Measurements from ENCODE around the gene SNX5.
A peak's percentile ranks its signal among the peaks of the same experiment; 100 is the strongest.

The SNX5 gene

DNA sequence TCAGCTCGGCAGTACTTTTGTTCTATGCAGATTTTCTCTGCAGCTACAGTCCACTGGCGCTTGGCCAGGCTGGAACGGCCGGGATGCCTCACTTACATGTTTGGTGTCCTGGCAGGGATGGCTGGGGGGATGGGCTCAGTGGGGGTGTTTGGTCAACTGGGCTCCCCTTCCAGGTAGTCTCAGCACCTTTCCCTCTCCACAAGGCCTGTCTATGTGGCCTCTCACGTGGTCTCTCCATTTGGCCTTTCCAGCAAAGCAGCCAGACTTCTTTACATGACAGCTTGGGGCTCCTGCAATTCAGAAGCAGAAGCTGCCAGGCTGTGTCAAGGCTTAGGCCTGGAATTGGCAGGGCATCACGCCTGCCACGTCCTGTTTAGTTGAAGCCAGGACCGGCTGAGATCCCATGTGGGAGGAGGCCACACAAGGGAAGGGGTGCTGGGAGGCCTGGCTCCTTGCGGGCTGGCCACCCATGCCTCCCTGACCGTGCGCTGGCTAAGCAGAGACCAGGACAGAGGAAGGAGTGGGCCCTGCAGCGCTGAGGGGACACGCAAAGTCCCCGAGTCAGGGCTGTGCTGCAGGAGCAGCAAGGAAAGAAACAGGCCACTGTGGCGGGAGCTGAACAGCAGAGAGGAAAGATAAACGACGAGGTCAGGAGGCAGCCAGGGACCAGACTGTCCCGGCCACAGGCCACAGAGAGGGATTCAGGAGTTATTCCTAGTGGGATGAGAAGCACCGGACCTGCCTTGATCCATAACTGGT lies 39.1 kb upstream of the SNX5 start:
- Histone ChIP-seq H3K4me2 (ENCODE audit: low read length) (no peak overlapping the region), H4K20me1 (ENCODE audit: insufficient read depth, low read length) (no peaks in the 10 kb centered on the region), H2AFZ (ENCODE audit: low read depth, low read length) (no peak overlapping the region), H3K9me3 (ENCODE audit: insufficient read depth, low read length) (no peaks in the 10 kb centered on the region), H3K27ac (ENCODE audit: low read length) (no peak overlapping the region), H3K4me1 (ENCODE audit: low read length) (peaks cover 30% of the 10 kb centered on the region), H3K27me3 (ENCODE audit: low read depth, low read length) (no peaks in the 10 kb centered on the region), H3K4me3 (ENCODE audit: low read length) (no peak overlapping the region), H3K9ac (ENCODE audit: low read length) (no peak overlapping the region), H3K36me3 (replicated peaks; ENCODE audit: low read depth, low read length) (no peaks in the 10 kb centered on the region), H3K79me2 (ENCODE audit: low read length) (no peaks in the 10 kb centered on the region)
- TF ChIP-seq, protein P1, sequence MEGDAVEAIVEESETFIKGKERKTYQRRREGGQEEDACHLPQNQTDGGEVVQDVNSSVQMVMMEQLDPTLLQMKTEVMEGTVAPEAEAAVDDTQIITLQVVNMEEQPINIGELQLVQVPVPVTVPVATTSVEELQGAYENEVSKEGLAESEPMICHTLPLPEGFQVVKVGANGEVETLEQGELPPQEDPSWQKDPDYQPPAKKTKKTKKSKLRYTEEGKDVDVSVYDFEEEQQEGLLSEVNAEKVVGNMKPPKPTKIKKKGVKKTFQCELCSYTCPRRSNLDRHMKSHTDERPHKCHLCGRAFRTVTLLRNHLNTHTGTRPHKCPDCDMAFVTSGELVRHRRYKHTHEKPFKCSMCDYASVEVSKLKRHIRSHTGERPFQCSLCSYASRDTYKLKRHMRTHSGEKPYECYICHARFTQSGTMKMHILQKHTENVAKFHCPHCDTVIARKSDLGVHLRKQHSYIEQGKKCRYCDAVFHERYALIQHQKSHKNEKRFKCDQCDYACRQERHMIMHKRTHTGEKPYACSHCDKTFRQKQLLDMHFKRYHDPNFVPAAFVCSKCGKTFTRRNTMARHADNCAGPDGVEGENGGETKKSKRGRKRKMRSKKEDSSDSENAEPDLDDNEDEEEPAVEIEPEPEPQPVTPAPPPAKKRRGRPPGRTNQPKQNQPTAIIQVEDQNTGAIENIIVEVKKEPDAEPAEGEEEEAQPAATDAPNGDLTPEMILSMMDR (IDR thresholded peaks at IDR 0.05; ENCODE audit: low read depth, low read length), result no peak
- TF ChIP-seq EZH2phosphoT487 (IDR thresholded peaks at IDR 0.05; ENCODE audit: low read depth), result no peak

DNA sequence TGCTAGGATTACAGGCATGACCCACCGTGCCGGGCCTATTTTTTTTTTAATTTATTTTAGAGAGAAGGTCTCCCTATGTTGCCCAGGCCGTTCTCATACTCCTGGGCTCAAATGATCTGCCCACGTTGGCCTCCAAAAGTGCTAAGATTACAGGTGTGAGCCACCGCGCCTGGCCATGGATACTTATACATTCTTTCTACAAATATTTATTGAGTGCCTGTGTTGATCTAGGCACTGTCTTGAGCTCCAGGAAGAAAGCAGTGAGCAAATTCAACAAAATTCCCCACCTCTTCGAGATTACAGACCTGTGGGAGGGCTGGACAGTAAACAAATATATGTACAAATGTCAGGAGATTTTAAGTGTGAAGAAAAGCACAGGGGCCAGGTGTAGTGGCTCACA lies 38.1 kb upstream of the SNX5 start:
- H3K4me1 ChIP-seq (ENCODE audit: low read length), result peaks cover 30% of the 10 kb centered on the region
- H3K4me2 ChIP-seq (ENCODE audit: low read length), result no peak overlapping the region
- H3K4me3 ChIP-seq (ENCODE audit: low read length), result no peak overlapping the region
- H2AFZ ChIP-seq (ENCODE audit: low read depth, low read length), result no peak overlapping the region
- no peak overlapping the region for H3K27ac ChIP-seq (ENCODE audit: low read length)
- H3K27me3 ChIP-seq (ENCODE audit: low read depth, low read length), result no peaks in the 10 kb centered on the region
- H3K79me2 ChIP-seq (ENCODE audit: low read length), result no peaks in the 10 kb centered on the region
- H4K20me1 ChIP-seq (ENCODE audit: insufficient read depth, low read length), result no peaks in the 10 kb centered on the region
- TF ChIP-seq EZH2phosphoT487 (IDR thresholded peaks at IDR 0.05; ENCODE audit: low read depth), result no peak
- TF ChIP-seq, protein P1 (IDR thresholded peaks at IDR 0.05; ENCODE audit: low read depth, low read length), result no peak
- H3K9ac ChIP-seq (ENCODE audit: low read length), result no peak overlapping the region
- H3K9me3 ChIP-seq (ENCODE audit: insufficient read depth, low read length), result no peaks in the 10 kb centered on the region
- H3K36me3 ChIP-seq (replicated peaks; ENCODE audit: low read depth, low read length), result no peaks in the 10 kb centered on the region

DNA sequence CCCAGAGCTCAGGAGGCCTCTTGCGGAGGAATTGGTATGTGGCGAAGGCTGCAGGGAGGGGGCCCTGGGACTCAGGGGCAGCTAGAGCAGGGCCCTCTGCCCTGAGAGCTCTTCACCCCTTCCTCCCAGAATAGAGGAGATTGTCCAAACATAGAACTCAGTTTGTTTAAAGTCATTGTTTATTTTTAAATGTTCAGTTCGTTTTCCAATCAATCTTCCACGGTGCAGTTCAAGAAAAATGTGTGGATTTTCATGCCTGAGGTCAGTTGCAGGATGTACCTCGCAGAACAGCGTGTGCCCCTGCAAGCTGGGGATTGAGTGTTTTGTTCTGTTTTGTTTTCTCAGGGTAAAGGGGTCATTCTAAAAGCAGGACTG lies 37.4 kb upstream of the SNX5 start:
- no peaks in the 10 kb centered on the region for H3K9me3 ChIP-seq (ENCODE audit: insufficient read depth, low read length)
- H3K4me2 ChIP-seq (ENCODE audit: low read length), result peak overlapping the region; percentile 76
- H3K36me3 ChIP-seq (replicated peaks; ENCODE audit: low read depth, low read length), result no peaks in the 10 kb centered on the region
- no peaks in the 10 kb centered on the region for H3K79me2 ChIP-seq (ENCODE audit: low read length)
- TF ChIP-seq, protein P1 (IDR thresholded peaks at IDR 0.05; ENCODE audit: low read depth, low read length), result no peak
- TF ChIP-seq EZH2phosphoT487 (IDR thresholded peaks at IDR 0.05; ENCODE audit: low read depth), result no peak
- no peaks in the 10 kb centered on the region for H3K27me3 ChIP-seq (ENCODE audit: low read depth, low read length)
- peak overlapping the region; percentile 44 for H3K27ac ChIP-seq (ENCODE audit: low read length)
- H3K4me3 ChIP-seq (ENCODE audit: low read length), result peak overlapping the region; percentile 61; the same call in 1 of the 2 replicates
- no peaks in the 10 kb centered on the region for H4K20me1 ChIP-seq (ENCODE audit: insufficient read depth, low read length)
- H3K4me1 ChIP-seq (ENCODE audit: low read length), result peaks cover 30% of the 10 kb centered on the region
- H3K9ac ChIP-seq (ENCODE audit: low read length), result peak overlapping the region; percentile 41; the same call in 1 of the 2 replicates
- peak overlapping the region; percentile 68 for H2AFZ ChIP-seq (ENCODE audit: low read depth, low read length)

DNA sequence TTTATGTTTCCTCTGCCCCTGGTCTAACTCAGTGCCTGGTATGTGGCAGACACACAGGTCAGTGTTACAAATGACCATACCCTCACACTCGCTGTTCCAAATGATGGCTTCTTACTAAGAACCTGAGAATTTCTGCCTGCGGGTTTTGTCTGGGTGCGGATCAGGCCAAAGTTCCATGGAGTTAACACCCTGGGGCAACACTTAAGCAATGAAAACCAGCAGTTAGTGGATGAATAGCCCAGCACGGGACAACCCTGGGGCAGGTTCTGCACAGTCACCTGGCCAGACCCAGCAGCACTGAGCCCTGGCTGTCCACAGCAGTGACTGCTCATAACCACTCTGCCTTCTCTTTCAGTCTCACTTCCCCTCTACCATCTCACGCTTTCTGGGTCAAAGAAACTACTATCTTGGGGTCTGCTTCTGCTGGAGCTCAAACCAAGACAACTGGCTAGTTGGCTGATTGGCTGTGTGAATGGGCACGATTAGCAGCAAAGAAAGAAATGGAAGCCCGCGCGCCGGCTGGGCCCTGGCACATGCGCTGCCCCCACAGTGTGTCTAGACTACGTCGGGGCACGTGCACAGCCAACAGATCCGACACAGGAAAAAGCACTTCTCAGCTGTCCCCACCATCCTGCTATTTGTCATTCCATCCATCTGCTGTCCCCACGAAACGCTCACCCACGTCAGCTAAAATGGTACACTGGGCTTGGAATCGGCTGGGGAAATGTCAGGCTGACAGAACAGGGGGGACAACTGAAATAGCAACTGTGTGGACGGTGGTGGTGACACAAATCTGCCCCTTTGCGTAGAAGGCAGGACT lies 36.8 kb upstream of the SNX5 start:
- Histone ChIP-seq H3K4me1 (ENCODE audit: low read length) (peaks cover 30% of the 10 kb centered on the region), H3K4me2 (ENCODE audit: low read length) (peak overlapping the region; percentile 76), H3K9ac (ENCODE audit: low read length) (peak overlapping the region; percentile 41; the same call in 1 of the 2 replicates), H3K27me3 (ENCODE audit: low read depth, low read length) (no peaks in the 10 kb centered on the region), H3K36me3 (replicated peaks; ENCODE audit: low read depth, low read length) (no peaks in the 10 kb centered on the region), H4K20me1 (ENCODE audit: insufficient read depth, low read length) (no peaks in the 10 kb centered on the region), H3K4me3 (ENCODE audit: low read length) (peak overlapping the region; percentile 61), H3K27ac (ENCODE audit: low read length) (peak overlapping the region; percentile 44), H2AFZ (ENCODE audit: low read depth, low read length) (peak overlapping the region; percentile 68), H3K79me2 (ENCODE audit: low read length) (no peaks in the 10 kb centered on the region), H3K9me3 (ENCODE audit: insufficient read depth, low read length) (no peaks in the 10 kb centered on the region)
- TF ChIP-seq, protein P1 (IDR thresholded peaks at IDR 0.05; ENCODE audit: low read depth, low read length), result no peak
- TF ChIP-seq EZH2phosphoT487 (IDR thresholded peaks at IDR 0.05; ENCODE audit: low read depth), result no peak
